ENCODE data around the gene MMS19.

MMS19 gene

DNA sequence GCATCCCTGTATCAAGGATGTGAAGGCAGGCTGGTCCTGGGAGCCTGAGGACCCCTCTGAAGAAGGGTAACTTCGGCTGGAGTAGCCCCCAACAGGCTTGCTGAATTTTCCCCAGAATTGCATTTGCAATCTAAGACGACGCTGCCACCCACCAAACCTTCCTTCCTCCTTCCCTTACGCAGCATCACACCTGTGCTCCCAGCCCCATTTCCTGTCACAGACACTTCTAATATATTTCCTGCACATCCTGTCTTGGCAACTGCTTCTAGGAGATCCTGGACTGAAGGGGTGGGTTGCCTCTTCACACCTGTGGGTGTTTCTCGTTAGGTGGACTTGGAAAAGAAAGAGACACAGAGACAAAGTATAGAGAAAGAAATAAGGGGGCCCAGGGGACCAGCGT, 81.7 kb downstream of the MMS19 start:
- no peak overlapping the region for H3K4me2 ChIP-seq (ENCODE audit: low read depth, low read length, poor library complexity, severe bottlenecking)
- H3F3A ChIP-seq (ENCODE audit: insufficient read depth): no peaks in the 10 kb centered on the region
- H4K20me1 ChIP-seq (ENCODE audit: low read depth, low read length): no peaks in the 10 kb centered on the region
- no peak overlapping the region for H3K9ac ChIP-seq (ENCODE audit: low read length)
- H3K36me3 ChIP-seq (ENCODE audit: low read length): no peaks in the 10 kb centered on the region
- H3K4me3 ChIP-seq (ENCODE audit: insufficient read depth, low read length, poor library complexity, severe bottlenecking): no peak overlapping the region
- no peaks in the 10 kb centered on the region for H3K27me3 ChIP-seq (ENCODE audit: low read length)
- H3K9me3 ChIP-seq (ENCODE audit: insufficient read depth, low read length): no peaks in the 10 kb centered on the region
- H2AFZ ChIP-seq (ENCODE audit: low read depth, low read length, severe bottlenecking): no peak overlapping the region
- TF ChIP-seq EZH2phosphoT487 (conservative IDR thresholded peaks at IDR 0.05; ENCODE audit: low read length): no peak
- TF ChIP-seq, protein P1, sequence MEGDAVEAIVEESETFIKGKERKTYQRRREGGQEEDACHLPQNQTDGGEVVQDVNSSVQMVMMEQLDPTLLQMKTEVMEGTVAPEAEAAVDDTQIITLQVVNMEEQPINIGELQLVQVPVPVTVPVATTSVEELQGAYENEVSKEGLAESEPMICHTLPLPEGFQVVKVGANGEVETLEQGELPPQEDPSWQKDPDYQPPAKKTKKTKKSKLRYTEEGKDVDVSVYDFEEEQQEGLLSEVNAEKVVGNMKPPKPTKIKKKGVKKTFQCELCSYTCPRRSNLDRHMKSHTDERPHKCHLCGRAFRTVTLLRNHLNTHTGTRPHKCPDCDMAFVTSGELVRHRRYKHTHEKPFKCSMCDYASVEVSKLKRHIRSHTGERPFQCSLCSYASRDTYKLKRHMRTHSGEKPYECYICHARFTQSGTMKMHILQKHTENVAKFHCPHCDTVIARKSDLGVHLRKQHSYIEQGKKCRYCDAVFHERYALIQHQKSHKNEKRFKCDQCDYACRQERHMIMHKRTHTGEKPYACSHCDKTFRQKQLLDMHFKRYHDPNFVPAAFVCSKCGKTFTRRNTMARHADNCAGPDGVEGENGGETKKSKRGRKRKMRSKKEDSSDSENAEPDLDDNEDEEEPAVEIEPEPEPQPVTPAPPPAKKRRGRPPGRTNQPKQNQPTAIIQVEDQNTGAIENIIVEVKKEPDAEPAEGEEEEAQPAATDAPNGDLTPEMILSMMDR (IDR thresholded peaks at IDR 0.05; ENCODE audit: insufficient read depth, low read length, poor library complexity, severe bottlenecking): no peak
- no peaks in the 10 kb centered on the region for H3K79me2 ChIP-seq (ENCODE audit: insufficient read depth, low read length)
- no peaks in the 10 kb centered on the region for H3K9me2 ChIP-seq (replicated peaks; ENCODE audit: insufficient read depth, low read length)
- no peak overlapping the region for H3K27ac ChIP-seq (ENCODE audit: low read depth, low read length)

DNA sequence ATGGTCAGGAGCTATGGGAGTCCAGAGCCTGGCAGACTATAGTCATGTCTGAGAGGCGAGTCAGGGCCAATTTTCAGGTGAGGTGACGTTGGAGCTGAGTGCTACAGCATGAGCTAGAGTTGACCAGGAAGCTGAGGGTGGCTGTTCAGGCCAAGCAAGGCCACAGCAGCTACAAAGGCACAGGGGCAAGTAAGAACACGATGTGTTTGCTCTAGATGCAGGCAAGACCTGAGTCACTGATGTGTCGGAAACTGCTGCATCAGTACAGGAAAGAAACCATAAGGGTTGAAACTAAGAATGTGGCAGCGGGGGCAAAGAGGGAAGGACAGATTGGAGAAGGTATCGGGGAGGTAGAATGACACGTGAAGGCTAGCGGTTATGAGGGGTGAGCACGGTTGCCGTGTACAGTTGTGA, 85.3 kb downstream of the MMS19 start:
- H3K9me3 ChIP-seq (ENCODE audit: insufficient read depth, low read length): no peaks in the 10 kb centered on the region
- H3K36me3 ChIP-seq (ENCODE audit: low read length): no peaks in the 10 kb centered on the region
- H2AFZ ChIP-seq (ENCODE audit: low read depth, low read length, severe bottlenecking): no peak overlapping the region
- no peak overlapping the region for H3K27ac ChIP-seq (ENCODE audit: low read depth, low read length)
- no peaks in the 10 kb centered on the region for H3K27me3 ChIP-seq (ENCODE audit: low read length)
- no peak overlapping the region for H3K9ac ChIP-seq (ENCODE audit: low read length)
- no peak overlapping the region for H3K4me2 ChIP-seq (ENCODE audit: low read depth, low read length, poor library complexity, severe bottlenecking)
- TF ChIP-seq, protein P1 (IDR thresholded peaks at IDR 0.05; ENCODE audit: insufficient read depth, low read length, poor library complexity, severe bottlenecking): no peak
- TF ChIP-seq EZH2phosphoT487 (conservative IDR thresholded peaks at IDR 0.05; ENCODE audit: low read length): no peak
- H3K9me2 ChIP-seq (replicated peaks; ENCODE audit: insufficient read depth, low read length): no peaks in the 10 kb centered on the region
- no peaks in the 10 kb centered on the region for H3F3A ChIP-seq (ENCODE audit: insufficient read depth)
- H3K4me3 ChIP-seq (ENCODE audit: insufficient read depth, low read length, poor library complexity, severe bottlenecking): no peak overlapping the region
- no peaks in the 10 kb centered on the region for H4K20me1 ChIP-seq (ENCODE audit: low read depth, low read length)
- no peaks in the 10 kb centered on the region for H3K79me2 ChIP-seq (ENCODE audit: insufficient read depth, low read length)

DNA sequence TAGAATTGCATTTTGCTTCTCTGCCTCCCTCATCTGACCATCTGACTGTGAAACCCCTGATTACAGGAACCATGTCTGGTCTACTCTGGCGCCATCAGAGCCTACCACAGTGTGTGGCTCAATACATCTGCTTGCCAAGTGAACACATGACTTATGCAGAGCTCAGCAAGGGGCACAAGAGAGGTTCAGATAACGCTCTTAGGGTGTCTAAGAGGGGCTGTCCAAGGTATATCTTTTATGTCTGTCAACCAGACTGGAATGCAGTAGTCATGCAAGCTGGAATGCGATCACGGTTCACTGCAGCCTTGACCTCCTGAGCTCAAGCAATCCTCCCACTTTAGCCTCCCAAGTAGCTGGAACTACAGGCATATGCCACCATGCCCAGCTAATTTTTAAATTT, 86.8 kb downstream of the MMS19 start:
- Histone ChIP-seq H3K27me3 (ENCODE audit: low read length) (no peaks in the 10 kb centered on the region), H2AFZ (ENCODE audit: low read depth, low read length, severe bottlenecking) (no peak overlapping the region), H3K36me3 (ENCODE audit: low read length) (no peaks in the 10 kb centered on the region), H4K20me1 (ENCODE audit: low read depth, low read length) (no peaks in the 10 kb centered on the region), H3K4me2 (ENCODE audit: low read depth, low read length, poor library complexity, severe bottlenecking) (no peak overlapping the region), H3K9me2 (replicated peaks; ENCODE audit: insufficient read depth, low read length) (no peaks in the 10 kb centered on the region), H3F3A (ENCODE audit: insufficient read depth) (no peaks in the 10 kb centered on the region), H3K79me2 (ENCODE audit: insufficient read depth, low read length) (no peaks in the 10 kb centered on the region), H3K9ac (ENCODE audit: low read length) (no peak overlapping the region), H3K27ac (ENCODE audit: low read depth, low read length) (no peak overlapping the region), H3K4me3 (ENCODE audit: insufficient read depth, low read length, poor library complexity, severe bottlenecking) (no peak overlapping the region), H3K9me3 (ENCODE audit: insufficient read depth, low read length) (no peaks in the 10 kb centered on the region)
- TF ChIP-seq EZH2phosphoT487 (conservative IDR thresholded peaks at IDR 0.05; ENCODE audit: low read length): no peak

DNA sequence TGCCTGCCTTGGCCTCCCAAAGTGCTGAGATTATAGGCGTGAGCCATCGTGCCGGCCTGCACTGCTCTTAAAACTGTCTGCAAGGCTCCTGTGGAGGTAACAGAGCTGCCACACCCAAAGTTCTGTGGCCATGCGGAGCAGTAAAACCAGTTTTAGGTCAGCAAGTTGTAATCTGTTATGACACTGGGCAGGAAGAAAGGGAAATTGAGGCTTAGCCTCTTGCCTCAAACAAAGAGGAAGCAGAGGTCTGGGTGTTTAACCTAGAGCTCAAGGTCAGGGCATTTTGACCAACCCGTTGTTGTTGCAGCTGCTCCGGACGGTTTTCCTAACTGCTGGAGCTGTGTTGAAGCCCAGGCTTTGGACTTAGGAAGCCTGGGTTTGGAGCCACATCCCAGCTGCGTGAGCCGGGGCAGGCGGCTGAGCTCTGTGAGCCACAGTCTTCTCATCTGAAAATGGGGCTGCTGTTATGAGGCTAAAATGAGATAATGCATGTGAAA, 89.7 kb downstream of the MMS19 start:
- Histone ChIP-seq H3K9me3 (ENCODE audit: insufficient read depth, low read length) (no peaks in the 10 kb centered on the region), H3K36me3 (ENCODE audit: low read length) (no peaks in the 10 kb centered on the region), H3K27me3 (ENCODE audit: low read length) (no peaks in the 10 kb centered on the region), H3K9me2 (replicated peaks; ENCODE audit: insufficient read depth, low read length) (no peaks in the 10 kb centered on the region), H3K27ac (ENCODE audit: low read depth, low read length) (no peak overlapping the region), H3K4me2 (ENCODE audit: low read depth, low read length, poor library complexity, severe bottlenecking) (no peak overlapping the region), H3F3A (ENCODE audit: insufficient read depth) (no peaks in the 10 kb centered on the region), H3K4me3 (ENCODE audit: insufficient read depth, low read length, poor library complexity, severe bottlenecking) (no peak overlapping the region), H2AFZ (ENCODE audit: low read depth, low read length, severe bottlenecking) (no peak overlapping the region), H3K79me2 (ENCODE audit: insufficient read depth, low read length) (no peaks in the 10 kb centered on the region), H3K9ac (ENCODE audit: low read length) (no peak overlapping the region), H4K20me1 (ENCODE audit: low read depth, low read length) (no peaks in the 10 kb centered on the region)
- no peak for TF ChIP-seq EZH2phosphoT487 (conservative IDR thresholded peaks at IDR 0.05; ENCODE audit: low read length)
- TF ChIP-seq, protein P1 (IDR thresholded peaks at IDR 0.05; ENCODE audit: insufficient read depth, low read length, poor library complexity, severe bottlenecking): no peak

Measured in SU-DHL-6 (cell line).